ENCODE results near the gene ARHGAP15.

Gene ARHGAP15

DNA sequence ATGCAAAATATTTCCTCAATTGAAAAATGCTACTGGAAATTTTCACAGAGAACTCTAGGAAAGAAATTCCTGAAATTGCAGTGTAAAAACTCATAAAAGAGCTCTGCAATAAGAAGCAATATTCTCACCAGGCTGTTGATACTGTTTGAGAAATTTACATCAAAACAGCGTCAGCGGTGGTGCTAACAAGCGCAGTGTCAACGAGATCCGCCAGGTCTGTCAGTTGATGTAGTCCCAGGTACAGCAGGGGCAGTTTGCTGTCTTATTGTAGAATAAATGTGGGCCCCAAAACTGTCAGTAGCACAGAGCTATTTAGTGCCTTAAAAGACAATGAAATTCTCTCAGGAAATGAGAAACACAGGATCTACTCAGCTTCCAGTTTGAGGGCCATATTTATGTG is 611.2 kb downstream of the ARHGAP15 start:
- Histone ChIP-seq H3K4me1 (ENCODE audit: insufficient read depth, insufficient read length) (no peaks in the 10 kb centered on the region), H3K4me3 (ENCODE audit: insufficient read length, low read depth) (no peak overlapping the region), H3K9me3 (ENCODE audit: insufficient read depth, low read length) (no peaks in the 10 kb centered on the region), H3K9ac (ENCODE audit: insufficient read length, low read depth) (no peak overlapping the region), H3K36me3 (ENCODE audit: insufficient read depth, insufficient read length, low read length) (no peaks in the 10 kb centered on the region), H3K27me3 (ENCODE audit: insufficient read depth, insufficient read length) (no peaks in the 10 kb centered on the region)
- TF ChIP-seq ZNF274 (IDR thresholded peaks at IDR 0.05; ENCODE audit: low read depth, low read length) = no peak
- DNase-seq (ENCODE audit: low read depth, low spot score) = no peak

DNA sequence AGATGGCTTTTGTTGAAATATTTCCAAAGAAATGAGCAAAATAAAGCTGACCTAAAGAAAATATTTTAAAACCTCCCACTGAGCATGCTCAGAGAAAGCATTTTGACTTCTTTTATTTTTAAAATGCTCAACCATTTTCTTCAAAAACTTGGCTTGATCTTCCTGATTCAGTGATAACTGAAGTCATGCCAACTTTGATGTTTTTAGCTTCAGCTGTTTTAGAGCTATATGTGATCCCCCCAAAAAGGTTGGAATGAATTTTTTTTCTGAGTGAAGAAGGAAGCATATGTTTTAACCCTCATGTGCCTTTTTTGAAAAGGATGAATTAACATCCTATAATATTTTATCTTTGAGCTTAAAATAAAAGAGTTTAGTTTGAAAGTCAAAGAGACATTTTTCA is 612.0 kb downstream of the ARHGAP15 start:
- no peaks in the 10 kb centered on the region for H3K27me3 ChIP-seq (ENCODE audit: insufficient read depth, insufficient read length)
- H3K9me3 ChIP-seq (ENCODE audit: insufficient read depth, low read length) = no peaks in the 10 kb centered on the region
- no peak for DNase-seq (ENCODE audit: low read depth, low spot score)
- TF ChIP-seq SUZ12 (IDR thresholded peaks at IDR 0.05; ENCODE audit: extremely low read depth, insufficient read depth, insufficient read length) (no peak), ZNF274 (IDR thresholded peaks at IDR 0.05; ENCODE audit: low read depth, low read length) (no peak), YY1 (IDR thresholded peaks at IDR 0.05; ENCODE audit: insufficient read depth, insufficient read length) (no peak)
- H3K4me1 ChIP-seq (ENCODE audit: insufficient read depth, insufficient read length) = no peaks in the 10 kb centered on the region
- no peaks in the 10 kb centered on the region for H3K36me3 ChIP-seq (ENCODE audit: insufficient read depth, insufficient read length, low read length)
- no peak overlapping the region for H3K4me3 ChIP-seq (ENCODE audit: insufficient read length, low read depth)
- no peak overlapping the region for H3K9ac ChIP-seq (ENCODE audit: insufficient read length, low read depth)

DNA sequence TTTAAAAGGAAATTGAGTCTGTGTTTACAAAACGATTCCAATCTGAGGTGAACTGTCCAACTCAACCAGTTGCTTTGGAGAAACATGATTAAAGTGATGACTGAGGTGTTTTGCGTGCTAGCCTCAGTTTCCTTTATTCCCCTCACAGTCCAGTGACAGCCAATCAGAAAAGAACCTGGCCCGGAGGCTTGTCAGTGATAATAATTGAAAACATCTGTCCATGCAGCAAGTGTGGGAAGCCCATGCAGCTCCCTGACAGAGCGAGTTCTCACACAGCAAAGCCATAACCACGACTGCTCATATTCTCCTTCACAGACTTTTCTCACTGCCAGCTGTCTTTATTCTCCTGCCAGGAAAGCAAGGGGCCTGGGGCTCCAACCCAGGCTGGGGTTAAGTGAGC is 613.4 kb downstream of the ARHGAP15 start:
- no peak for DNase-seq (ENCODE audit: low read depth, low spot score)
- no peak overlapping the region for H3K9ac ChIP-seq (ENCODE audit: insufficient read length, low read depth)
- no peaks in the 10 kb centered on the region for H3K27me3 ChIP-seq (ENCODE audit: insufficient read depth, insufficient read length)
- H3K36me3 ChIP-seq (ENCODE audit: insufficient read depth, insufficient read length, low read length) = no peaks in the 10 kb centered on the region
- TF ChIP-seq YY1 (IDR thresholded peaks at IDR 0.05; ENCODE audit: insufficient read depth, insufficient read length) = no peak
- no peak for TF ChIP-seq ZNF274 (IDR thresholded peaks at IDR 0.05; ENCODE audit: low read depth, low read length)
- no peak for TF ChIP-seq SUZ12 (IDR thresholded peaks at IDR 0.05; ENCODE audit: extremely low read depth, insufficient read depth, insufficient read length)
- H3K9me3 ChIP-seq (ENCODE audit: insufficient read depth, low read length) = no peaks in the 10 kb centered on the region
- no peaks in the 10 kb centered on the region for H3K4me1 ChIP-seq (ENCODE audit: insufficient read depth, insufficient read length)
- no peak overlapping the region for H3K4me3 ChIP-seq (ENCODE audit: insufficient read length, low read depth)

DNA sequence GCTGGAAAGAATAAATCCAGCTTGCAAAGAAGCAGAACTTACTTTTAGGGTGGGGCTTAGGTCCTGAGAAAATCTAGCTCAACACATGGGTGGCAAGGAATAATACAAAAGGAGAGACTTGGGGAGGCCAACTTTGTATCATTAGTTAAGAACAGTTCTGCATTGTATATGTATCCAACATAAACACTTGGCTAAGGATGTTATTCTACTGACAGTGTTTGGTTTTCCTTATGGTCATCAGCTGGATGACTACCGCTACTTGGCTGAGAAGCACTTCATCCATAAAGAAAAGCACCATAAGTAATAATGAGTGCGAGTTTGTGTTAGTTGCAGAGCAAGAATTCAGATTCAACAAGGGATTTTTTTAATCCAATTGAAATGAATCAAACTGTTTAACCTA is 614.9 kb downstream of the ARHGAP15 start:
- H3K27me3 ChIP-seq (ENCODE audit: insufficient read depth, insufficient read length) = no peaks in the 10 kb centered on the region
- DNase-seq (ENCODE audit: low read depth, low spot score) = no peak
- H3K4me3 ChIP-seq (ENCODE audit: insufficient read length, low read depth) = no peak overlapping the region
- TF ChIP-seq ZNF274 (IDR thresholded peaks at IDR 0.05; ENCODE audit: low read depth, low read length) = no peak
- no peak for TF ChIP-seq SUZ12 (IDR thresholded peaks at IDR 0.05; ENCODE audit: extremely low read depth, insufficient read depth, insufficient read length)
- no peak for TF ChIP-seq YY1 (IDR thresholded peaks at IDR 0.05; ENCODE audit: insufficient read depth, insufficient read length)
- no peak overlapping the region for H3K9ac ChIP-seq (ENCODE audit: insufficient read length, low read depth)
- H3K4me1 ChIP-seq (ENCODE audit: insufficient read depth, insufficient read length) = no peaks in the 10 kb centered on the region
- H3K9me3 ChIP-seq (ENCODE audit: insufficient read depth, low read length) = no peaks in the 10 kb centered on the region
- H3K36me3 ChIP-seq (ENCODE audit: insufficient read depth, insufficient read length, low read length) = no peaks in the 10 kb centered on the region

DNA sequence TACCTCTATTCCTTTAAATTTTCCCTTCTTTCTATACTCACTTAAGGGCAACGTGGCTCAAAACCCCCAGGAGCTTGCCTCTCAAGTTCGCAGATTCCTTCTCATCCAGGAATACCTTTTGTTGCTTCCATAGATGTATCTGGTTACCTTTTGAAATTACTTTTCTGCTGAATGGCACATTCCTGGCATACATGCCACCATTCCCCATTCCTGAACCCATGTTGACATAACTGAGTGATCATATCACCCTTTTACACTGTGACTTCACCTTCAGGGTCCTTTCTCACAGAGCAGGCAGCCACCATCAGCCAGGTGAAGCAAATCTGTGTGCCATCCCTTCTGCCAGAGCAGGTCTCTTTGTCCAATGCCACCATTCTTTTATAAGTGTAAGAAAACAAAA is 615.8 kb downstream of the ARHGAP15 start:
- TF ChIP-seq YY1 (IDR thresholded peaks at IDR 0.05; ENCODE audit: insufficient read depth, insufficient read length) = no peak
- TF ChIP-seq ZNF274 (IDR thresholded peaks at IDR 0.05; ENCODE audit: low read depth, low read length) = no peak
- no peak for TF ChIP-seq SUZ12 (IDR thresholded peaks at IDR 0.05; ENCODE audit: extremely low read depth, insufficient read depth, insufficient read length)
- H3K36me3 ChIP-seq (ENCODE audit: insufficient read depth, insufficient read length, low read length) = no peaks in the 10 kb centered on the region
- DNase-seq (ENCODE audit: low read depth, low spot score) = no peak
- no peaks in the 10 kb centered on the region for H3K27me3 ChIP-seq (ENCODE audit: insufficient read depth, insufficient read length)
- H3K9ac ChIP-seq (ENCODE audit: insufficient read length, low read depth) = no peak overlapping the region
- no peaks in the 10 kb centered on the region for H3K4me1 ChIP-seq (ENCODE audit: insufficient read depth, insufficient read length)
- H3K4me3 ChIP-seq (ENCODE audit: insufficient read length, low read depth) = no peak overlapping the region
- H3K9me3 ChIP-seq (ENCODE audit: insufficient read depth, low read length) = no peaks in the 10 kb centered on the region

DNA sequence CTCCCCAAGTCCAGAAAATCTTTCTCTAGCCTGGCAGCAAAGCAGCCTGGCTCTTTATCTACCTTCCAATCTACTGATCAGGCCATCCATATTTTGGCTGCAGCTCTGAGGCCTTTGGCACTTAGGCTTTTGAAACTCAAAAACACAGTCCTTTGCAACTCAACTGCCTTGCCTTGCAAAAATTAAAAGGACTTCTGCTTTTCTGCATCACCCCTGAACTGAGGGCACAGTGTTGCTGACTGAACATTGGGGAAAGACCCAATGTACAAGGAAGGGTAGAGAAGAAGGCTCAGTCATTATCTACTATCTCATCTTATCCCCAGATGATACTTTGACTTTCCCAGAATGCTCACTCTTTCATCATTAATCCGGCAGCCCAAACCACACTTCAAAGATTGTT is 625.5 kb downstream of the ARHGAP15 start:
- H3K27me3 ChIP-seq (ENCODE audit: insufficient read depth, insufficient read length) = no peaks in the 10 kb centered on the region
- no peak overlapping the region for H3K9ac ChIP-seq (ENCODE audit: insufficient read length, low read depth)
- H3K9me3 ChIP-seq (ENCODE audit: insufficient read depth, low read length) = no peaks in the 10 kb centered on the region
- no peaks in the 10 kb centered on the region for H3K4me1 ChIP-seq (ENCODE audit: insufficient read depth, insufficient read length)
- H3K4me3 ChIP-seq (ENCODE audit: insufficient read length, low read depth) = no peak overlapping the region
- TF ChIP-seq SUZ12 (IDR thresholded peaks at IDR 0.05; ENCODE audit: extremely low read depth, insufficient read depth, insufficient read length) (no peak), YY1 (IDR thresholded peaks at IDR 0.05; ENCODE audit: insufficient read depth, insufficient read length) (no peak), ZNF274 (IDR thresholded peaks at IDR 0.05; ENCODE audit: low read depth, low read length) (no peak)
- no peak for DNase-seq (ENCODE audit: low read depth, low spot score)
- H3K36me3 ChIP-seq (ENCODE audit: insufficient read depth, insufficient read length, low read length) = no peaks in the 10 kb centered on the region

DNA sequence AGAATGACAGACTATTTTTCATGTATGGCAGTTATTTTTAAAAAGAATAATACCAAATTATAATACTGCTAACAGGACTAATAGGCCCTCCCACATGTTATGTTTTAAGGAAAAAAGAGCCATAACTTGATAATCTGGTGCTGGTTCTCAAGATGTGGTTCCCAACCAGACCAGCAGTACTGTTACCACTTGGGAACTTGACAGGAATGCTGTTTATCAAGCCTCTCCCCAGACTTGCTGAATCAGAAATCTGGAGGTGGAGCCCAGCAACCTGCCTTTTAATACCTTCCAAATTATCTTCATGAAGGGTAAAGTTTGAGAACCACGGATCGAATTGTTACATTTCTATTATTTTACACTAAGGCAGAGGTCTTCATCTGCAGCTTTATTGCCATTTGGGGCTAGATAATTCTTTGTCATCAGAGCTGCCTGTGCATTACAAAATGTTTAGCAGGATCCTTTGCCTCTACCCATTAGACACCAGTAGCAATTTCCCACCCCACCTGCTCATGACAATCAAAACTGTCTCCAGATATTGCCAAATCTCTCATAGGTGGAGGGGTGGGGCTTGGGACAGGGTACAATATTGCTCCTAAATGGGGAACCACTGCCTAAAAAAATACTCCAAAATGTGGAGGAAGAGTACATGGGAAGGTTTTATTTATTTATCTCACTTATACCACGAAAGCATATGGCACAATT is 629.6 kb downstream of the ARHGAP15 start:
- Histone ChIP-seq H3K36me3 (ENCODE audit: insufficient read depth, insufficient read length, low read length) (no peaks in the 10 kb centered on the region), H3K4me1 (ENCODE audit: insufficient read depth, insufficient read length) (no peaks in the 10 kb centered on the region), H3K9ac (ENCODE audit: insufficient read length, low read depth) (no peak overlapping the region), H3K27me3 (ENCODE audit: insufficient read depth, insufficient read length) (no peaks in the 10 kb centered on the region), H3K9me3 (ENCODE audit: insufficient read depth, low read length) (no peaks in the 10 kb centered on the region), H3K4me3 (ENCODE audit: insufficient read length, low read depth) (no peak overlapping the region)
- no peak for DNase-seq (ENCODE audit: low read depth, low spot score)
- TF ChIP-seq ZNF274 (IDR thresholded peaks at IDR 0.05; ENCODE audit: low read depth, low read length) = no peak
- TF ChIP-seq YY1 (IDR thresholded peaks at IDR 0.05; ENCODE audit: insufficient read depth, insufficient read length) = no peak
- no peak for TF ChIP-seq SUZ12 (IDR thresholded peaks at IDR 0.05; ENCODE audit: extremely low read depth, insufficient read depth, insufficient read length)

Measured in NT2/D1 (cell line).